MM.1S (cell line): Measurements from ENCODE around the gene LRRC23.

Experiments
- EZH2 ChIP-seq: fragments of 300-600 bp; sonication (generic); optimal IDR thresholded peaks from 2 replicates; pipeline ENCODE3; 2017; ENCODE audit warnings: low read depth, mild to moderate bottlenecking, antibody characterized with exemption, low read length, mixed read lengths
- TF ChIP-seq, protein P1 (sequence below): fragments of 300-600 bp; sonication (generic); IDR thresholded peaks from 2 replicates; pipeline ENCODE4 v1.5.1; 2016; ENCODE audit warnings: antibody characterized with exemption, low read length, mixed read lengths

DNA sequence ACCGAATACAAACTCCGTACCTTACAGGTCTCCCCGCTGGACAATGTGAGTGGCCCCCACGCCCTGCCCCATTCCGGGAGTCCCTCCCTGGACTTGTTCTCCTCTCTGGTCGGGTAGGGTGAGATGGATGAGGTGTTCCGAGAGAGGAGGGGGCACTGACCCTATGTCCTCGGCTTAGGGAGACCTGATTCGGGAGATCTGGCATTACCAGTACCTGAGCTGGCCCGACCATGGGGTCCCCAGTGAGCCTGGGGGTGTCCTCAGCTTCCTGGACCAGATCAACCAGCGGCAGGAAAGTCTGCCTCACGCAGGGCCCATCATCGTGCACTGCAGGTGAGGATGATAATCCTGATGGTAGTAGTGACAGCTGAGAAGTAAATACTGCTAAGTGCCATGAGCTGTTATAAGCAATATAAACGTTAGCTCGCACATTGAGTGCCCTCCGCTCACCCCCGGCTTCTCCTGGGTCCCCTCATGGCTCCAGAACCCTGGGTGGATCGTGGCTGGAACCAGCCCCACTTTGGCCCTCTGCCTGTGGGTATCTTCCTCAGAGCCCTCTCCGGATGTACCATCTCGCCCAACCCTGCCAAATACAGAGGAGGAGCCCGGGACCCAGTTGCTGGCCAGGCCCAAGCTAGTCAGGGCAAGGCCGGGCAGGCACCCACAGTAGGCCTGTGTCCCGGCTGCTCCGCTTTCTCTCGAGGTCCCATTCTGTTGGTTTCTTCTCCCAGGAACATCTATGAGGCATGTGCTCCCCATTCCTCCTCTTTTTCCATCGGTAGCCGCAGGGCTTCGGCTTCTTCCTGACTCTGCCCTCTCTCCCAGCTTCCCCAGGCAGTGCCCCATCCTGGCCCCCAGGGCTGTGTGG, 53.4 kb downstream of the LRRC23 start:
- TF ChIP-seq, protein P1, sequence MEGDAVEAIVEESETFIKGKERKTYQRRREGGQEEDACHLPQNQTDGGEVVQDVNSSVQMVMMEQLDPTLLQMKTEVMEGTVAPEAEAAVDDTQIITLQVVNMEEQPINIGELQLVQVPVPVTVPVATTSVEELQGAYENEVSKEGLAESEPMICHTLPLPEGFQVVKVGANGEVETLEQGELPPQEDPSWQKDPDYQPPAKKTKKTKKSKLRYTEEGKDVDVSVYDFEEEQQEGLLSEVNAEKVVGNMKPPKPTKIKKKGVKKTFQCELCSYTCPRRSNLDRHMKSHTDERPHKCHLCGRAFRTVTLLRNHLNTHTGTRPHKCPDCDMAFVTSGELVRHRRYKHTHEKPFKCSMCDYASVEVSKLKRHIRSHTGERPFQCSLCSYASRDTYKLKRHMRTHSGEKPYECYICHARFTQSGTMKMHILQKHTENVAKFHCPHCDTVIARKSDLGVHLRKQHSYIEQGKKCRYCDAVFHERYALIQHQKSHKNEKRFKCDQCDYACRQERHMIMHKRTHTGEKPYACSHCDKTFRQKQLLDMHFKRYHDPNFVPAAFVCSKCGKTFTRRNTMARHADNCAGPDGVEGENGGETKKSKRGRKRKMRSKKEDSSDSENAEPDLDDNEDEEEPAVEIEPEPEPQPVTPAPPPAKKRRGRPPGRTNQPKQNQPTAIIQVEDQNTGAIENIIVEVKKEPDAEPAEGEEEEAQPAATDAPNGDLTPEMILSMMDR, result no peak
- TF ChIP-seq EZH2, result no peak
